Activated T-cell treated with anti-CD3 and anti-CD28 coated beads, Interleukin-2, amount 50 U/mL, for 1 hour (primary cell): ENCODE measurements around the gene ANKRD55.
A peak's percentile ranks its signal among the peaks of the same experiment; 100 is the strongest.
"Not testable (repeated sequence)": the region's sequence is repeated elsewhere in the genome, so short reads cannot be mapped to it uniquely, and the experiment has no call there.

Source experiments
- DNase-seq: peaks from one replicate; pipeline ENCODE4 v3.0.0-alpha.2; 2020

The ANKRD55 gene

DNA sequence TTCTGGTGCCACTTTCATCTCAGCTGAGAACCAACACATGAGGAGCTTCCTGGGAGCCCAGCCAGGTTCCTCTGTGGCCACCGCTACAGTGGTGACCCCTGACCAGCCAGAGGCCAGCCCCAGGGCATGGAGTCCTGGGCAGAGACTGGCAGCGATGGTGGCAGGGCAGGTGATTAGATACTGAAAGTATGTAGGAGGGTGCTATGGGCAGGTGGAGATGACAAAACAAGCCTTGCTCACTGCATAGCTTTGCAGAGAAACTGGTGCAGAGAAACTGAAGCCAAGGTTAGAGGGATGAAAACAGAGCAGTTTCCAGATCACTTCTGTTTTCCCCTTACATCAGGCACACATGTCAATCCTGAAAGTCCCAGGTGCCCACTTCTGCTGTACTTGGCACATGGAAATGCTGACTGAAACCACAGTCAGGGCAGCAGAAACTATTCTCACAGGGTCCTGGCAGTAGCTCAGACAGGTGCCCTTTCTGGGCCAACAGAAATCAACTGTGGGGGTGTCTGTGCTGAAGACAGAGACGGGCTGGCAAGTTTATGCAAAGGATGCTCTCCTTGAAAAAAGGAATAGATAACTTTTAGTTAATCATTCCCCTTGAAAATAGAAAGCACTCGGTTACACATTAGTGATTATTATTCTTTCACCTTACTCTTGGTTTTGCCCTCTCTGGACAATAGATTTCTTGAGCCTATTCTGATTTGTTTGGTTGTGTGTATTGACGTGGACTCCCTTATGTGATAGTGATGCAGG lies 90.3 kb downstream of the ANKRD55 start:
- DNase-seq: no peak

DNA sequence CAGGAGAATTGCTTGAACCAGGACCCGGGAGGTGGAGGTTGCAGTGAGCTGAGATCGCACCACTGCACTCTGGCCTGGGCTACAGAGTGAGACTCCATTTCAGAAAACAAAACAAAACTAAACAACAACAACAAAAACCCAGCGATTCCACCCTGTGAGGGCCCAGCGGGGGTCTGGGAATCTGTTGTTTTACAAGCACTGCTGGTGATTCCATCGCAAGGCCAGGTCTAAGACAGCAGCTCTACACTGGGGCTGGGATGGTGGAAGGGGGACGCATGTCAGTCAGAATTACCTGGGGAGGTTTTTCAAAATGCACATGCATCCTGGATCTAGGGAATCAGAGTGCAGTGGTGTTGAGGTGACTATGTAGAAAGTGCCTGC lies 90.9 kb downstream of the ANKRD55 start:
- no peak for DNase-seq

DNA sequence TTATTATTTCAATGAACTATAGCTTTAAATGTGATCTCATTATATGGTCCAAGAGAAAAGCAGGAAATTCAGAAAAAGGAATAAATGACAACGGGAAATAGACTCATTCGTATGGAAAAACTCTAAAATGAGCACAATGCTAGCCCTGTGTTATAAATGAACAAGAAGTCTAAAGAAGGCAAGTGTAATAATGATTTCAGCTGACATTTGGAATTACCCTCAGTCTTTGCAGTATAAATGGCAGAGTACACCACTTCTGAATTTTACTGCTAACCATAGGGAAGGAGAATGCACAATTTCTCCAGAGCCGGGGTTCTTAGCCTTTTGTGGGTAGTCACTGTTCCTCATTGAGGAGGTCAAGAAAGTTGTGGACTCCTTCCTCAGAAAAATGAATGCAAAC lies 93.1 kb downstream of the ANKRD55 start:
- no peak for DNase-seq

DNA sequence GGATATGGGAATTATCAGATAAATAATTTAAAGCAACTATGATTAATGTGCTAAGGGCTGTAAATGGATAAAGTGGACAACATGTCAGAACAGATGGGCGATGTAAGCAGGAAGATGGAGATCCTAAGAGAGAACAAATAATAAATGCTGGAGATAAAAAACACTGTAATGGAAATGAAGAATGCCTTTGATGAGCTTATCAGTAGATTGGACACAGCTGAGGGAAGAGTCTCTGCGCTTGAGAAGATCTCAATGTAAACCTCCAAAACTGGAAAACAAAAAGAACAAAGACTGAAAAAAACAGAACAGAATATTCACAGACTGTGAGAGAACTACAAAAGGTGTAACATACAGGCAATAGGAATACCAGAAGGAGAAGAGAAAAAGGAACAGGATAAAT lies 102.5 kb downstream of the ANKRD55 start:
- no peak for DNase-seq

DNA sequence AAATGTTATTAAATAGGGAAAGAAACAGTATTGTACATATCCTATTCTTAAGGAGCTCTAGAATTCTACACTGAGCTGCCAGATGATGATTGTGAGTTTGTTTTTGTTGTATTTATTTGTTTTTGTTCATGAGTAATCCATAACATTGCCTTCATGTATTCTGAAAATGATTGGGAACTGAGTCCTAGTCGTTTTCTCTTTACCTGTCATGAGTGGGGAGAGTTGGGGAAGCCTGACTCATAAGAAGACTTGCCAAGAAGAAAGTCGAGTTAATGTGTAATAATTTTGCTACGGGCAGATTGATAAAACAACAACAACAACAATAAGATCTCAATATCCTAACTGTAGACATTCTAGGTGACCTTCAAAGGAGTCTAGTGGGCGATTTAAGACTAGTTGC lies 103.8 kb downstream of the ANKRD55 start:
- no peak for DNase-seq

DNA sequence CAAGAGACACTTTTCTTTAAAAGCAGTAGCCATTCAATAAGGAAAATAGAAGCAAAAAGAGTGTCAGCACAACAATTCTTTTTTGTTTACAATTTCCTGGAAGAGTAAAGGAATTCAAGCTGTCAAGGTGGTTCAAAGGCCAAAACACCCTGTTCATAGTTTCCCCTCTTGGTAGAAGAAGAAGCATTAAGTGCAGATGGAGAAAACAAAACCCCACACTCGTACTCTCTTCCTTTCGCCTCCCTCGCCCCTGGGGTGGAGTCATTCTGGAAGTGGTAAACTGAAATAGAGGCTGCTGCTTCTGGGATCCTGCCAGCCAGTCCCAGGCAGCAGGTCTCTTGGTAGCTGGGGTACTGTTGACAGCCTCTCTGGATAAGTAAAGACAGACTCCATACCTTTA lies 105.0 kb downstream of the ANKRD55 start:
- DNase-seq: peak; percentile 29

DNA sequence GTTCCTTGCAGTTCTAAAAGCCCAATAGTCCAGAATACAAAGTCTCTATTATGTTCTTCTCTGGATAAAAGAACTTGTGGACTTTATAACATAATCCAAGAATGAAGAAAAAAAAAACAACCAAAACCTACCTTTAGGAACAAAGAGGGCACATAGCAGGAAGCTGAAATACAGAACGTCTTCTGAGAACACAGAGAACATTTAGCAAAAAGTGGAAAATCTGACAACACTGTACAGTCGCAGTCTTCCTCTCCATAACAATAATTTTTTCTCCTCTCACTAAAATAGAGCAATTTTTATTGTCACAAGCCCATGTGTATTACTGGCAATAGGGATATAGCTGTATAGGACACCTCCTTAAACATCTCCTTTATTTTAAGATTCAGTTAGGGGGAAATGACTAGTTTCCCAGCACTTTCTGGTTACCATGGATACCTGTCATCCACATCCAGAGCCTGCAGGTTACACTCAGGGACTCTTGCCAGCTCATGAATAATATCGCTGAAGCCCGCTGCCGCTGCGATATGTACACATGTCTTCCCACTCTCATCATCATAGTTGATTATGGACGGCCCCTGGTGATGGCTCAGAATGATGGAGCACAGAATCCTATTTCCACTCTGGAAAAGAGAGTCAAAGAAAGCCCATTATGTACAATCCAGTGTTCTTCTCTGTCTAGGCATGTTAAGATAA lies 106.5 kb downstream of the ANKRD55 start:
- DNase-seq: no peak

DNA sequence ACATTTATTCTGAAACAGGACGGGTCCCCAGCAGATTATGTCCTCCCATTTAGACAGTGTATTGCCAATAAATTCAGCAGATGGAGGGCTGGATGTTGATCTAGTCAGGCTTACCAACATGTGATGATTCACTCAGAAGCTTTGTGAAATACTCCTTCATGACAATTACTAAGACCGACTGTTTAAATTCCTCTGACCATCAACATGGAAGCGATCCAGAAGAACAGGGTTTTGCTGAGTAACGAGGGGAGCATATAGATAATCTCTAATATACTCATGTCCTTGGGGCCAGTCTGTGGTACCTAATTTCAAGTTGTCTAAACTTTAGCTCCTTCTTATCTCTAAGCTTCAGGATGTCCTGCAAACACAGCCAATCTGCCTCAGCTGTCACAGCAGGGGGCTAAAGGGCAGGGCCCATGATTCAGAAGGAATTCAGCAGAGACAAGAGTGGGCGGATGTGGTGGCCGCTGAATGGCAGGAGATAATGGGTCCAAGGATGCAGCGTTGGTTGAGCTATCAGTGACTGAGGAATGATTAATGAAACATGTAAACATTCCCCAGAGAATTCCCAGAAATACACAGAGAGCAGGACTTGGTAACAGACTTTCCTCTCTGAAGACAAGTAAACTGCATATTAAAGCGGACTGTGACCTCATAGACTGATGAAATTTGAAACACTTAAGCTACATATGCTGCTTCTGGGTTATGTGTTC lies 109.4 kb downstream of the ANKRD55 start:
- DNase-seq: no peak

DNA sequence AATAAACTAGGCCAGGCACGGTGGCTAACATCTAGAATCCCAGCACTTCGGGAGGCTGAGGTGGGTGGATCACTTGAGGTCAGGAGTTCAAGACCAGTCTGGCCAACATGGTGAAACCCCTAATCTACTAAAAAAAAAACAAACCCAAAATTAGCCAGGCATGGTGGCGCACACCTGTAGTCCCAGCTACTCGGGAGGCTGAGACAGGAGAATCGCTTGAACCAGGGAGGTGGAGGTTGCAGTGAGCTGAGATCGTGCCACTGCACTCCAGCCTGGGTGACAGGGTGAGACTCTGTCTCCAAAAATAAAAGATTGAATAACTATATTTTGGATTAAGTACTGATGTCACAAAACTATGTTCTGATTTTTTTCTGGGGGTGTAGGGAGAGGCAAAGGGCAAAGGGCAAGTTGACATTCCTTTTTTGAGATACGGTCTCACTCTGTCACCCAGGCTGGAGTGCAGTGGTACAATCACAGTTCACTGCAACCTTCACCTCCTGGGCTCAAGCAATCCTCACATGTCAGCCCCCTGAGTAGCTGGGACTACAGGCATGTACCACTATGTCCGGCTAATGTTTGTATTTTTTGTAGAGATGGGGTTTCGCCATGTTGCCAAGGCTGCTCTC lies 110.7 kb downstream of the ANKRD55 start:
- not testable (repeated sequence) for DNase-seq

DNA sequence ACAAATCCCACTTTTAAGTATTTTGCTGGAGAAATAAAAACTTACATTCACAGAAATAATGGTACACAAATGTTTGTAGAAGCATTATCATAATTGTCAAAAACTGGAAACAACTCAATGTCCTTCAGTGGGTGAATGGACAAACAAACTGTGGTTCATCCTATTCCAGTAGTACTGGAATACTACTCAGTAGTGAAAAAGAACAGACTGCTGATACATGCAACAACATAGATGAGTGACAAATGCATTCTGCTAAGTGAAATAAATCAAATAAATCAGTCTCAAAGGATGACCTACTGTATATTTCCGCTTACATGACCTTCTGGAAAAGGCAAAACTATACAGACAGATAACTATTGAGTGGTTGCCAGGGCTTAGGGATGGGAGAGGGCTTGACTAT lies 114.1 kb downstream of the ANKRD55 start:
- no peak for DNase-seq

DNA sequence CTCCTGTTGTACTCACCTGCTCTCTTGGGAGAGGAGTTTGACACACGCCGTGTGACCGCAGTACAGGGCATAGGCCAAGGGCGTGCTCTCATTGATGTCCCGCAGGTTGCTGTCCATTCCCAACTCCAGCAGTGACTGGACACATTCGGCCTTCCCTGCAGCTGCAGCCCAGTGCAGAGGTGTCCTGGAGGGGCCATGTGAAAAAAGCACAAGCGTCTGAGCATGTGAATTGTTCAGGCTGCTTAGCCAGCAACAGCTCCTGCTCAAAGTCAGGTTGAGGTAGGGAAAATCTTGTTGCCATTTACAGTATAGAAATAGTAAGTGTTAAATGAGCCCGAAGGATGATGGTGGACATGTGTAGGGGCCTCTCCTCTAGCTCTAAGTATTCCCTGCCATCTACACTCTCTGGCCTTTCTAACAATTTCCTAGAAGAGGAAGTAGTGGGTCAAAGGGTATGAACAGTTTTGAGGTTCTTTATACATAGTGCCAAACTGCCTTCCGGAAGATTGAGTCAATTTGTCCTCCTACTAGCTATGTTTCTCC lies 116.5 kb downstream of the ANKRD55 start:
- DNase-seq: no peak

DNA sequence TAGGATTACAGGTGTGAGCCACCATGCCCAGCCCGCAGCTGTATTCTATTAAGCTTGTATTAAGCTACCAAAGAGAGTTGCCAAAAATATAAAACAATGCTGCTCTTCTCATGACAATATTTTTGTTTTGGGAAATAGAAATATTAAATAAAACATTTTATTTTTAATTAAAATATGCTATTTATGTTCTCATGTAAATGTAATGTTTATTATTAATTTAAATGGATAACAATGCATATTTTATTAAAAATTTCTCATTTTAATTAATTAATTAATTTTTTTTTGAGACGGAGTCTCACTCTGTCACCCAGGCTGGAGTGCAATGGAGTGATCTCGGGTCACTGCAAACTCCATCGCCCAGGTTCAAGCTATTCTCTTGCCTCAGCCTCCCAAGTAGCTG lies 117.5 kb downstream of the ANKRD55 start:
- DNase-seq: no peak

DNA sequence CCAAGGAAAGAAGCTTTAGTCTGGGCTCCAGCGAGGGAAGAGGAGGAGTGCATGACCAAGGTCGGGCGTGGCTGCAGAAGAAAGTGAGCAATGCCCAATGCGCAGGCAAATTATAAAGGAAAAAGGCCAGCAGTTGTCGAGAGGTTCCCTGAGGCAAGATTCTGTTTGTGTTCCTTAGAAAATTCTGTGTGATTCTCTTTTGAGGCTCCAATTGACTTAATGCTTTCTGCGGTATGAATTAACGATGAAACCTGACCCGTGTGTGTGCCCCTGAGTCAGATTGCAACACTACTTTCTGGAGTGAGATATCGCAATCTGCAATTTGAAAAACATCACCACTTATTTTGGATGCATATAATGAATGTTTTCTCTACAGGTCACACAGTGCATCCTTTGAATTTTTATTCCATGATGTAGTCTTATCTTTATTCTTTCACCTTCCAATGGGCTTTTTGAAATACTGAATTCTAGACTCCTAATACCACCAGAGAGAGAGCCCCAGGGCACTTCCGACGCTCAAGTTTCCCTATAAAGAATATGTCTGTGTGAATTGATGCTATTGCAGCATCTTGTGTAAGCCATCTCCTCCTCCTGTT lies 120.5 kb downstream of the ANKRD55 start:
- DNase-seq: no peak

DNA sequence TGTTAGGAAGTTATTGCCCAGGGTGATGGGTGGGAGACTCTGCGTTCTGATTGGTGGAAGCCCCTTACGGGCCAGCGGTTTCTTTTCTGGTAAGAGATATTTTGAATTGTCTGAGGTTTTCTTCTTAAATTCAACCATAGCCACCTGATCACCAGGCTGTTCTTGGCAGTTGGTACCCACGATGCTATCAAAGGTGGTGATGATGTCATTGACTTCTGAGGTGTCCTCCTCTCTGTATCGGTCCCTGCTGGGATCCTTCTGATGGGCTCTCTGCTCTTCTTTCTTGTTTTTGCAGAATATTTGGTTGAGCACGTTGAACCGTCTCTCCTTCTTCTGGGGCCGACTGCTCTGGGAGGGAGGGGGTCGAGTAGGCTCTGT lies 121.7 kb downstream of the ANKRD55 start:
- DNase-seq: no peak

DNA sequence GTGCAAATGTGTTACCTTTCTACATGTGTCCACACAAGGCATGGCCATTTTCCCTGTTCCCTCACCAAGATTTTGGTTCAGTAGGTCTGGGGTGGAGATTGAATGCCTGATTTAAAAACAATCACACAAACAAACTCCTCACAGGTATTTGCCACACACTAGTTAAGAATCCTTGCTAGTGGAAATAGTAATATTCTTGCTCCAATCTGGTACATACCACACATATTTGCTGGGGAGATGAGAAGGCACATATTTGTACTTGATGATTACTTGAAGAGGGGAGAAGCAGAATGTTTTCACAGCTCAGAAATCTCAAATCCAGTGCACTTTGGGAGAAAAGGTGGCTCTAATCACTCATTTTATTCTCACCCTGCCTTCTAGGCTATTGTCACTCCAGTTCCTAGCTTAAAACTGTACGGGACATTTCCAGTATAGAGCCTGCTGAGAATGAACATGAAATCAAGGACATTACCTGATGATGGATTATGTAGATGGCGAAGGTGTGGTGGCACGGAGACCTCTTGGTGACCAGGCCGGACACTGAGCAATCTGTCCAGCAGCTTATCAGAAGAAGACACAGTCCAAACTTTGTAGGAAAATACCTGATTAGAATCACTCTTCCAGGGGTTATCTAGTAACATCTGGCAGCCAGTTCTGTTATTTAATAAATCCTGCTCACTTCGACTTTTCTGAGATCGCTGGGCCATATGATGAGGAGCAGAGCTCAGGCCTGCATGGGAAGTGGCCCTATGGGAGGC lies 122.3 kb downstream of the ANKRD55 start:
- DNase-seq: no peak

DNA sequence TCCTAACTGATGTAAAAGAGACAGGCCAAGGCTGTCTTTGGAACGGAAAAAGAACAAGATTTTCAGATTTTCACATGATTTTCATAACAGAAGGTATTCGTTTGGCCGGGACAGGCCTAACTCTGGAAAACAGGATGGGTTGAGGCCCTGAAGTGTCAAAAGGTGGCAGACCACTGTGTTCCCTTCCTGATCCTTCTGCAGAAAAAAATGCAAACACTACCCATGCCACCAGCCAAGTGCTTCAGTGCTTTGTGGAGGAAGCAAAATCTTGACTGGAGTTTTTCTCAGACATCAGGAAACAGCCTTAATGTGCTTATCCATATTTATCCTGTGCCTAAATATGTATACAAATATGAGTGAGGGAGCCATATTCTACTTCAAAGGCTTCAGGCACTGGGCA lies 124.9 kb downstream of the ANKRD55 start:
- DNase-seq: no peak

DNA sequence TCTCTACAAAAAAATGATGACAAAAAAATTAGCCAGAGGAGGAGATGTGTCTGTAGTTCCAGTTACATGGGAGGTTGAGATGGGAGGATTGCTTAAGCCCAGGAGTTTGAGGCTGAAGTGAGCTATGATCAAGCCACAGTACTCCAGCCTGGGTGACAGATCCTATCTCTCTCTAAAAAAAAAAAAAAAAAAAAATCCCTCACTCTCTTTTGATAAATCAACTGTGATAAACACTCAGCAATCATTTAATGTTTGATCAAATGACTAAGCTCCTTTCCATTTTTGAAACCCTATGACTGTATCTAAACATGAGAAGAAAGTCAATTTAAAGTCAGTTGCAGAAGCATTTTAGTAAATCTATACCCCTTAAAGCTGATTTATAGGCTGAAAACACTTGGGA lies 126.3 kb downstream of the ANKRD55 start:
- no peak for DNase-seq

DNA sequence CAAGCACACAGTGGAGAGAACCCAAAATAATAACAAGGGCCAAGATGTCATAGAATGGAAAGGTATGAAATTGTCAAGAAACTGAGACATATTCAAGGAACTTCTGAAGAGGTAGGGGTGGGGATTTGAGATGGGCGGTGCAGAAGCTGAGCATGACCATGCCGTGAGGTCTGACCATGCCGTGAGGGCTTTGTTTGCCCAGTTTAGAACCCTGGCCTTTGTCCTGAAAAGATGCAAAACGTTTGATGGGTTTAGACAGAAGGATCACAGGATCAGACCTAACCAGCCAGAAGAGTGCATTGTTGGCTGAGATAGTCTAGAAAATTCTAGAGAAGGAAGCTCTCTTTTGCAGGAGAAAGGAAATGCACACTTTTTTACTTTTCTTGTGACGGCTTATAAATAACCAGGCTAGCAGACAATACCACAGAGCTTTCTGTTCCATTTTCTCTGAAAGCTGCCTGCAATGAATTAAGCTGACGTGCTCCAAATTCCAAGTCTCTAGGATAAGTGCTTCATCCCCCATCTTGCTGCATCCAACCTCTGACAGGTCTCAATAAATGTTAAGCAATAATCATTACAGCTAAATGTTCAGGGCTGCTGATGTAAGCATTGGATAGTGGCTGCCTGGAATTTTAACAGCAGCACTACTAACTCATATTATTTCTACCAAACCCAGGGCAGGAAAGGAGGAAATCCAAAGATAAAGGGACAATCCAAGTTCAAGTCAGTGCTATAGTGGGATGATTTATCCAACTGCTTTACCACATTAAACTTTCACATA lies 127.4 kb downstream of the ANKRD55 start:
- DNase-seq: no peak

DNA sequence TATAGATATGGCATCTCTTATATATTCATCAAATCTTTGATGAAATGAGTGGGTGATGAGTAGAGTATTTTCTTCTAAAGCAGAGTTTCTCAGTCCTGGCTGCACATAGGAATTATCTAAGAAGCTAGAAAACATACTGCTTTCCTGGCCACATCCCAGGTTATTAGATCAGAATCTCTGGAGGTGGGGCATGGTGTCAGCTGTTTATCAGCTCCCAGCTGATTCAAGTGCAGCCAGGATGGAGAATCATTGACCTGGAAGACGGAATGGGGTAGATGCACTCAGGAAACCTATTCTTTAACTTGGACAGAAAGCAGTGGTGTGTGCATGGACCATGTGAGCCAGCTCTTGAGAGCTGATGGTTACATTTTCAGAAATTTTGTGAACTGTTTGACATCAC lies 130.2 kb downstream of the ANKRD55 start:
- no peak for DNase-seq

DNA sequence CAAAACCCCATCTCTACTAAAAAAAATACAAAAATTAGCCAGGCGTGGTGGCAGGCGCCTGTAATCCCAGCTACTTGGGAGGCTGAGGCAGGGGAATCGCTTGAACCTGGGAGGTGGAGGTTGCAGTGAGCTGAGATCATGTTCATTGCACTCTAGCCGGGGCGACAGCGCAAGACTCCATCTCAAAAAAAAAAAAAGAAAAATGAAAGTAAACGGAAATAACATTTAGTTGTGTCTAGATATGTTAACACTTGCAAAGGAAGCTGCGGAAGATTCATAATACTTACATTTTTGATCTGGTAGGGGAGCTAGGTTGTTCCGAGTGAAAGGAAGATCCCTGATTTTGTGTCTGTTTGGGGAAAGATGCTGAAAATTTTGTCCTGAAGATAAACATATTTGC lies 130.9 kb downstream of the ANKRD55 start:
- DNase-seq: peak; percentile 27

DNA sequence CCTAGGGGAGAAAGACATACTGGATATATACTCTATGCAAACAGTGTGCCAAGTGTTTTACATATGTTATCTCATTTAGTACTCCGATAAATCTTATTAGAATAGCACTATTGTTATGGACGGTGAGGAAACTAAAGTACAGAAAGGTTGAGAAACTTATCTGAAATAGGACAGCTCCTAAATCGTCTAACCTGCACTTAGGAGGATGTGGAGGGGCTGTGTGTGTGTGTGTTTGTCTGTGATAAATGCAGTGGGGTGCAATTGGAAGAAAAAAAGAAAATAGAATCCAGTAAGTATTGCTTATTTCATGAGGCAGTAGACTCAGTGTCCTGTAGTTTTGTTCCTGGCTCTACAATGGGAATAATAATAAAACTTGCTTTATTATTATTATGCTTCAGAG lies 131.9 kb downstream of the ANKRD55 start:
- DNase-seq: no peak
